Liver (tissue), 3 donors: ENCODE results near the gene MGST3.

Source experiments
- EGR1 ChIP-seq, 2 donors: IDR thresholded peaks; 2 replicates each; pipeline ENCODE4 v1.6.1; 2016 to 2018; ENCODE audit warnings: antibody characterized with exemption in 2 of 2, low read depth in 2 of 2
- SP1 ChIP-seq: IDR thresholded peaks from 2 replicates; pipeline ENCODE4 v1.6.1; 2018; ENCODE audit warnings: antibody characterized with exemption, mild to moderate bottlenecking
- YY1 ChIP-seq: IDR thresholded peaks from 2 replicates; pipeline ENCODE4 v1.6.1; 2016; ENCODE audit warnings: antibody characterized with exemption, mild to moderate bottlenecking
- TF ChIP-seq, protein P1 (sequence below): fragments of 150-350 bp; IDR thresholded peaks from 2 replicates; pipeline ENCODE4 v1.5.1; 2017; ENCODE audit warnings: improper control_type of control experiment, low read depth, low read length; ENCODE audit not compliant: missing input control
- TF ChIP-seq, protein P2 (sequence below): IDR thresholded peaks from 2 replicates; pipeline ENCODE4 v1.6.1; 2016; ENCODE audit warnings: antibody characterized with exemption
- TF ChIP-seq, protein P3 (sequence below): IDR thresholded peaks from 2 replicates; pipeline ENCODE4 v1.6.1; 2016; ENCODE audit warnings: antibody characterized with exemption
- donor health status: healthy.
- donor health status: healthy.

DNA sequence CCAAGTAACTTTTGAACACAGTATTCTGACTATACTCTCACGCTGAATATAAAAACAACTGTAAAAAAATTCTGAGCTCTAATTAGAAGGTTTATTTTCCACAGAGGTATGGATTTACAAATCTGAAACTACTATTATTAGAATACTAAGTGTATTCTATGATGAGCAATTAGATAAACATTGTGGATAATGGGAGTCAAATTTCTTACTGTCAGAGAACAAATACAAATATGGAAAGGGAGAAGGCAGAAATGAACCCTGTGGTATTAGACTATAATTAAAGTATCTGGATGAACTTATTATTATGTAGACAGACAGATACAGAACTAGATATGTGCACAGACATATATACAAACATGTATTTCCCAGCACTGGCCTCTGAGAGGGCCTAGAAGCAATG lies 44.8 kb downstream of the MGST3 start:
- TF ChIP-seq, protein P1, sequence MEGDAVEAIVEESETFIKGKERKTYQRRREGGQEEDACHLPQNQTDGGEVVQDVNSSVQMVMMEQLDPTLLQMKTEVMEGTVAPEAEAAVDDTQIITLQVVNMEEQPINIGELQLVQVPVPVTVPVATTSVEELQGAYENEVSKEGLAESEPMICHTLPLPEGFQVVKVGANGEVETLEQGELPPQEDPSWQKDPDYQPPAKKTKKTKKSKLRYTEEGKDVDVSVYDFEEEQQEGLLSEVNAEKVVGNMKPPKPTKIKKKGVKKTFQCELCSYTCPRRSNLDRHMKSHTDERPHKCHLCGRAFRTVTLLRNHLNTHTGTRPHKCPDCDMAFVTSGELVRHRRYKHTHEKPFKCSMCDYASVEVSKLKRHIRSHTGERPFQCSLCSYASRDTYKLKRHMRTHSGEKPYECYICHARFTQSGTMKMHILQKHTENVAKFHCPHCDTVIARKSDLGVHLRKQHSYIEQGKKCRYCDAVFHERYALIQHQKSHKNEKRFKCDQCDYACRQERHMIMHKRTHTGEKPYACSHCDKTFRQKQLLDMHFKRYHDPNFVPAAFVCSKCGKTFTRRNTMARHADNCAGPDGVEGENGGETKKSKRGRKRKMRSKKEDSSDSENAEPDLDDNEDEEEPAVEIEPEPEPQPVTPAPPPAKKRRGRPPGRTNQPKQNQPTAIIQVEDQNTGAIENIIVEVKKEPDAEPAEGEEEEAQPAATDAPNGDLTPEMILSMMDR, result no peak
- no peak for TF ChIP-seq SP1
- TF ChIP-seq YY1, result no peak
- TF ChIP-seq, protein P2, sequence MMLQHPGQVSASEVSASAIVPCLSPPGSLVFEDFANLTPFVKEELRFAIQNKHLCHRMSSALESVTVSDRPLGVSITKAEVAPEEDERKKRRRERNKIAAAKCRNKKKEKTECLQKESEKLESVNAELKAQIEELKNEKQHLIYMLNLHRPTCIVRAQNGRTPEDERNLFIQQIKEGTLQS, result no peak
- TF ChIP-seq, protein P3, sequence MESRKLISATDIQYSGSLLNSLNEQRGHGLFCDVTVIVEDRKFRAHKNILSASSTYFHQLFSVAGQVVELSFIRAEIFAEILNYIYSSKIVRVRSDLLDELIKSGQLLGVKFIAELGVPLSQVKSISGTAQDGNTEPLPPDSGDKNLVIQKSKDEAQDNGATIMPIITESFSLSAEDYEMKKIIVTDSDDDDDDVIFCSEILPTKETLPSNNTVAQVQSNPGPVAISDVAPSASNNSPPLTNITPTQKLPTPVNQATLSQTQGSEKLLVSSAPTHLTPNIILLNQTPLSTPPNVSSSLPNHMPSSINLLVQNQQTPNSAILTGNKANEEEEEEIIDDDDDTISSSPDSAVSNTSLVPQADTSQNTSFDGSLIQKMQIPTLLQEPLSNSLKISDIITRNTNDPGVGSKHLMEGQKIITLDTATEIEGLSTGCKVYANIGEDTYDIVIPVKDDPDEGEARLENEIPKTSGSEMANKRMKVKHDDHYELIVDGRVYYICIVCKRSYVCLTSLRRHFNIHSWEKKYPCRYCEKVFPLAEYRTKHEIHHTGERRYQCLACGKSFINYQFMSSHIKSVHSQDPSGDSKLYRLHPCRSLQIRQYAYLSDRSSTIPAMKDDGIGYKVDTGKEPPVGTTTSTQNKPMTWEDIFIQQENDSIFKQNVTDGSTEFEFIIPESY, result no peak
- TF ChIP-seq EGR1 (IDR thresholded peaks at IDR 0.05; ENCODE audit: low read depth in 2 of 2), result no peak
